GM12878 (cell line): ENCODE results near the gene EML1. TPM values are rescaled to one million over a fixed set of nuclear protein-coding genes. Genes with fewer than 3 reads are reported as not detected.

Experiments used
- ATAC-seq: fragments of 200-7000 bp; cut with Tn5 transposase; 3 replicates; pipeline ENCODE4 v1.9.1; 2020; ENCODE audit warnings: mild to moderate bottlenecking, moderate library complexity
- BruUV-seq: library from RNA; stranded (reverse); fragments of 400-500 nt; replicated peaks from 2 replicates; lab custom pipeline; 2021; lab: Mats Ljungman, UMichigan
- CTCF ChIA-PET: fragments of 300-600 bp; sonication (Branson Sonifier 250); formaldehyde crosslinking; extraction: SDS; loops from one replicate; lab custom pipeline; 2021; ENCODE audit warnings: inconsistent platforms; lab: Yijun Ruan, JAX
- POLR2A ChIA-PET: fragments of 350-600 bp; formaldehyde crosslinking; extraction: SDS; loops from one replicate; lab custom pipeline; 2021; ENCODE audit warnings: inconsistent platforms; lab: Charles Lee
- RAD21 ChIA-PET: fragments of 300-600 bp; sonication (Branson Sonifier 250); formaldehyde crosslinking; loops from one replicate; lab custom pipeline; 2023; ENCODE audit warnings: antibody characterized with exemption; ENCODE audit not compliant: unreplicated experiment; lab: Charles Lee
- SMC1A ChIA-PET: fragments of 300-600 bp; sonication (Branson Sonifier 250); formaldehyde crosslinking; loops from one replicate; lab custom pipeline; 2023; ENCODE audit not compliant: unreplicated experiment, uncharacterized antibody; lab: Charles Lee
- DNase-seq: peaks from one replicate; pipeline ENCODE4 v3.0.0-alpha.2; 2011; ENCODE audit warnings: low read depth, low spot score
- FAIRE-seq: peaks from 3 replicates; lab custom pipeline; 2011; peaks lifted over from hg19 to GRCh38; lab: Jason Lieb, UNC
- H2AFZ ChIP-seq: 2 replicates; pipeline ENCODE4 v1.6.0; 2011; ENCODE audit warnings: low read depth, low read length, control low read depth; ENCODE audit not compliant: control insufficient read depth
- H3K27ac ChIP-seq: 2 replicates; pipeline ENCODE4 v1.5.1; 2011; ENCODE audit warnings: control low read depth; ENCODE audit not compliant: control insufficient read depth, insufficient read depth
- H3K27me3 ChIP-seq, 2 experiments: replicated peaks in 1 of 2; 2 replicates each; pipeline versions ENCODE4 v1.6.0 to v1.6.1; 2011; ENCODE audit warnings: low read length in 1 of 2; ENCODE audit not compliant: control insufficient read depth in 2 of 2, insufficient read depth in 2 of 2
- H3K36me3 ChIP-seq, 2 experiments: 2 replicates each; pipeline ENCODE4 v1.5.1; 2011; ENCODE audit warnings: low read length in 1 of 2; ENCODE audit not compliant: control insufficient read depth in 2 of 2, insufficient read depth in 2 of 2
- H3K4me1 ChIP-seq: 2 replicates; pipeline ENCODE4 v1.6.1; 2011; ENCODE audit warnings: mild to moderate bottlenecking, low read length, moderate library complexity, mixed read lengths; ENCODE audit not compliant: control insufficient read depth, insufficient read depth
- H3K4me2 ChIP-seq: 2 replicates; pipeline ENCODE4 v1.6.0; 2011; ENCODE audit warnings: control low read depth; ENCODE audit not compliant: control insufficient read depth, insufficient read depth
- H3K4me3 ChIP-seq: fragments of 200-600 bp; sonication (generic); 2 replicates; pipeline ENCODE4 v1.5.1; 2016
- H3K79me2 ChIP-seq: 2 replicates; pipeline ENCODE4 v1.6.0; 2011; ENCODE audit warnings: low read length; ENCODE audit not compliant: control insufficient read depth, insufficient read depth
- H3K9ac ChIP-seq: 2 replicates; pipeline ENCODE4 v1.8.0; 2011; ENCODE audit warnings: low read length, control low read depth, mixed read lengths; ENCODE audit not compliant: control insufficient read depth, insufficient read depth
- H3K9me3 ChIP-seq: replicated peaks from 3 replicates; pipeline ENCODE4 v1.5.1; 2011; ENCODE audit warnings: mild to moderate bottlenecking, low read length; ENCODE audit not compliant: control insufficient read depth, insufficient read depth
- H4K20me1 ChIP-seq: 2 replicates; pipeline ENCODE4 v1.6.0; 2011; ENCODE audit not compliant: control insufficient read depth, insufficient read depth
- BACH1 ChIP-seq: fragments of 450-650 bp; IDR thresholded peaks from 2 replicates; pipeline ENCODE4 v1.6.1; 2017; ENCODE audit warnings: mild to moderate bottlenecking, borderline replicate concordance
- BMI1 ChIP-seq: fragments of 450-650 bp; IDR thresholded peaks from 2 replicates; pipeline ENCODE4 v1.6.1; 2016; ENCODE audit warnings: mild to moderate bottlenecking, moderate library complexity, borderline replicate concordance
- HCFC1 ChIP-seq: fragments of 150-350 bp; IDR thresholded peaks from 2 replicates; pipeline ENCODE4 v1.6.1; 2014; ENCODE audit warnings: low read length
- JUNB ChIP-seq: IDR thresholded peaks from 2 replicates; pipeline ENCODE4 v1.6.1; 2016; ENCODE audit warnings: antibody characterized with exemption, mild to moderate bottlenecking
- PAX5 ChIP-seq: IDR thresholded peaks from 2 replicates; pipeline ENCODE4 v1.6.1; 2011; ENCODE audit warnings: low read depth, low read length, borderline replicate concordance
- POLR2AphosphoS2 ChIP-seq: IDR thresholded peaks from 2 replicates; pipeline ENCODE4 v1.6.1; 2011; ENCODE audit warnings: low read depth, mild to moderate bottlenecking, low read length, improper control_type of control experiment, moderate library complexity
- TCF3 ChIP-seq: IDR thresholded peaks from 2 replicates; pipeline ENCODE4 v1.6.1; 2012; ENCODE audit warnings: low read depth, mild to moderate bottlenecking, low read length, borderline replicate concordance; ENCODE audit not compliant: insufficient read depth
- ZNF274 ChIP-seq: IDR thresholded peaks from one replicate; pipeline ENCODE4 v1.8.0; 2011; ENCODE audit not compliant: insufficient read length, insufficient read depth
- WGBS: methylation state at CpG from one replicate; pipeline ENCODE4 v1.1.6; 2016; ENCODE audit warnings: low lambda C conversion rate; ENCODE audit not compliant: insufficient replicate concordance, insufficient coverage; ENCODE audit errors: missing lambda C conversion rate; 5-methylcytosine and 5-hydroxymethylcytosine counted together
- in situ Hi-C: fragments of 300-500 bp; cut with MboI; formaldehyde crosslinking; loops from 9 replicates; pipeline ENCODE4 v1.14.3; 2018; ENCODE audit warnings: mixed read lengths
- intact Hi-C: fragments of 100-400 bp; cut with micrococcal nuclease; formaldehyde crosslinking; loops from one replicate; pipeline ENCODE4 v1.14.2; 2022; ENCODE audit not compliant: unreplicated experiment
- polyA plus RNA-seq, 11 experiments: library from polyadenylated mRNA; depleted of rRNA in 4 of 11; unstranded in 6 of 11; stranded (reverse) in 5 of 11; fragments of >200 nt; fragmentation: Nextera tagmentation in 4 of 11; fragmentation: Illumina TruSeq in 1 of 11; extraction: Ambion mirVana in 4 of 11; extraction: Trizol in 1 of 11; gene quantifications; 1 replicate in 1 of 11; 2 replicates in 10 of 11; pipeline versions ENCODE4 v1.2.1 to v1.2.3, GENCODE V29; 2011 to 2016; ENCODE audit warnings: inconsistent platforms in 2 of 11, missing spikeins in 2 of 11, low read depth in 1 of 11
- total RNA-seq, 4 experiments: library from RNA; depleted of rRNA in 3 of 4; stranded (reverse); fragments of >200 nt in 3 of 4; fragmentation: Illumina TruSeq in 1 of 4; extraction: Trizol in 1 of 4; gene quantifications; 2 replicates each; pipeline versions ENCODE4 v1.2.1 to v1.2.3, GENCODE V29; 2013 to 2021
- TF ChIP-seq, protein P1 (sequence below), 3 experiments: IDR thresholded peaks in 2 of 3; conservative IDR thresholded peaks in 1 of 3; 2 replicates each; pipeline ENCODE4 v1.5.1; 2011; ENCODE audit warnings: low read depth in 3 of 3, low read length in 3 of 3, mild to moderate bottlenecking in 3 of 3, control low read depth in 2 of 3, moderate library complexity in 2 of 3, inconsistent platforms in 1 of 3, mixed read lengths in 1 of 3; ENCODE audit not compliant: control insufficient read depth in 2 of 3, insufficient read depth in 1 of 3; ENCODE audit errors: extremely low read depth in 1 of 3
- TF ChIP-seq, protein P2 (sequence below): fragments of 450-650 bp; IDR thresholded peaks from 2 replicates; pipeline ENCODE4 v1.6.1; 2017; ENCODE audit warnings: mild to moderate bottlenecking, moderate library complexity

EML1 gene
- total and polyA plus RNA-seq, 10 of the 15 experiments (the other 5 are each of a cell fraction or from before 2014, with no cell fraction given): 0.05 to 3.4 (median 0.11) TPM; not detected in 3

DNA sequence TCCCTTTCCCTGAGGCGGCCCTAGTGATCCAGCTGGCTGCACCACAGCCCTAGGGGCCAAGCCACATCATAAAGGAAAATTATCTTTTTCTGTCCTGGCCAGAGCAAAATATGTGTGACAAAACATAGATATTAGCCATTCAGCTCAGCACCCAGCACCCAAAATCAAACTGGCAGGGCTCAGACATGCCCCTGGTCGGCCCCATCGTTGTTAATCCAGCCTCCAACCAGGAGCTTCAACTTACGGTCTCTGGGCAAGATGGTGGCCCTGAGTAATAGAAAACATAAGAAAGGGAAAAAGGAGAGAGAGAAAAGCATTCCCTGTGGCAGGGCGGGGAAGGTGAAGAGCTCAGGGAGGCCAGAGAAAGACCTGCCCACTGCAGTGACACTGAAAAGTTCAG lies 111.9 kb downstream of the EML1 start:
- ChIA-PET POLR2A (no interaction called here), SMC1A (interaction anchor here (1.3 to 1.4 kb wide), 2 partner anchors 17 to 25 kb away, joined by 3 to 5 read pairs; no protein-coding TSS in a partner anchor), RAD21 (no interaction called here), CTCF (interaction anchor here (0.9 to 1.5 kb wide), 3 partner anchors 9 to 42 kb away, joined by 3 to 5 read pairs (median 3); no protein-coding TSS in a partner anchor)
- Histone ChIP-seq H4K20me1 (no peaks in the 10 kb centered on the region), H3K36me3 (no peaks in the 10 kb centered on the region), H3K9me3 (no peaks in the 10 kb centered on the region), H3K4me1 (no peaks in the 10 kb centered on the region), H3K79me2 (no peaks in the 10 kb centered on the region), H2AFZ (no peak overlapping the region), H3K9ac (no peak overlapping the region), H3K27me3 (peaks cover 0 to 3% of the 10 kb centered on the region in 2 experiments; a peak in 2 of 4 replicates), H3K4me3 (no peak overlapping the region), H3K4me2 (no peak overlapping the region), H3K27ac (no peak overlapping the region)
- TF ChIP-seq BACH1: no peak
- TF ChIP-seq POLR2AphosphoS2: no peak
- TF ChIP-seq JUNB: no peak
- TF ChIP-seq HCFC1: no peak
- TF ChIP-seq PAX5: no peak
- no peak for TF ChIP-seq TCF3
- TF ChIP-seq, protein P1, sequence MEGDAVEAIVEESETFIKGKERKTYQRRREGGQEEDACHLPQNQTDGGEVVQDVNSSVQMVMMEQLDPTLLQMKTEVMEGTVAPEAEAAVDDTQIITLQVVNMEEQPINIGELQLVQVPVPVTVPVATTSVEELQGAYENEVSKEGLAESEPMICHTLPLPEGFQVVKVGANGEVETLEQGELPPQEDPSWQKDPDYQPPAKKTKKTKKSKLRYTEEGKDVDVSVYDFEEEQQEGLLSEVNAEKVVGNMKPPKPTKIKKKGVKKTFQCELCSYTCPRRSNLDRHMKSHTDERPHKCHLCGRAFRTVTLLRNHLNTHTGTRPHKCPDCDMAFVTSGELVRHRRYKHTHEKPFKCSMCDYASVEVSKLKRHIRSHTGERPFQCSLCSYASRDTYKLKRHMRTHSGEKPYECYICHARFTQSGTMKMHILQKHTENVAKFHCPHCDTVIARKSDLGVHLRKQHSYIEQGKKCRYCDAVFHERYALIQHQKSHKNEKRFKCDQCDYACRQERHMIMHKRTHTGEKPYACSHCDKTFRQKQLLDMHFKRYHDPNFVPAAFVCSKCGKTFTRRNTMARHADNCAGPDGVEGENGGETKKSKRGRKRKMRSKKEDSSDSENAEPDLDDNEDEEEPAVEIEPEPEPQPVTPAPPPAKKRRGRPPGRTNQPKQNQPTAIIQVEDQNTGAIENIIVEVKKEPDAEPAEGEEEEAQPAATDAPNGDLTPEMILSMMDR (IDR thresholded peaks at IDR 0.05 in 2 of 3, conservative IDR thresholded peaks at IDR 0.05 in 1 of 3; ENCODE audit: control insufficient read depth in 2 of 3, extremely low read depth in 1 of 3, insufficient read depth in 1 of 3, low read depth in 3 of 3, low read length in 3 of 3): no peak
- TF ChIP-seq BMI1: no peak
- TF ChIP-seq, protein P2, sequence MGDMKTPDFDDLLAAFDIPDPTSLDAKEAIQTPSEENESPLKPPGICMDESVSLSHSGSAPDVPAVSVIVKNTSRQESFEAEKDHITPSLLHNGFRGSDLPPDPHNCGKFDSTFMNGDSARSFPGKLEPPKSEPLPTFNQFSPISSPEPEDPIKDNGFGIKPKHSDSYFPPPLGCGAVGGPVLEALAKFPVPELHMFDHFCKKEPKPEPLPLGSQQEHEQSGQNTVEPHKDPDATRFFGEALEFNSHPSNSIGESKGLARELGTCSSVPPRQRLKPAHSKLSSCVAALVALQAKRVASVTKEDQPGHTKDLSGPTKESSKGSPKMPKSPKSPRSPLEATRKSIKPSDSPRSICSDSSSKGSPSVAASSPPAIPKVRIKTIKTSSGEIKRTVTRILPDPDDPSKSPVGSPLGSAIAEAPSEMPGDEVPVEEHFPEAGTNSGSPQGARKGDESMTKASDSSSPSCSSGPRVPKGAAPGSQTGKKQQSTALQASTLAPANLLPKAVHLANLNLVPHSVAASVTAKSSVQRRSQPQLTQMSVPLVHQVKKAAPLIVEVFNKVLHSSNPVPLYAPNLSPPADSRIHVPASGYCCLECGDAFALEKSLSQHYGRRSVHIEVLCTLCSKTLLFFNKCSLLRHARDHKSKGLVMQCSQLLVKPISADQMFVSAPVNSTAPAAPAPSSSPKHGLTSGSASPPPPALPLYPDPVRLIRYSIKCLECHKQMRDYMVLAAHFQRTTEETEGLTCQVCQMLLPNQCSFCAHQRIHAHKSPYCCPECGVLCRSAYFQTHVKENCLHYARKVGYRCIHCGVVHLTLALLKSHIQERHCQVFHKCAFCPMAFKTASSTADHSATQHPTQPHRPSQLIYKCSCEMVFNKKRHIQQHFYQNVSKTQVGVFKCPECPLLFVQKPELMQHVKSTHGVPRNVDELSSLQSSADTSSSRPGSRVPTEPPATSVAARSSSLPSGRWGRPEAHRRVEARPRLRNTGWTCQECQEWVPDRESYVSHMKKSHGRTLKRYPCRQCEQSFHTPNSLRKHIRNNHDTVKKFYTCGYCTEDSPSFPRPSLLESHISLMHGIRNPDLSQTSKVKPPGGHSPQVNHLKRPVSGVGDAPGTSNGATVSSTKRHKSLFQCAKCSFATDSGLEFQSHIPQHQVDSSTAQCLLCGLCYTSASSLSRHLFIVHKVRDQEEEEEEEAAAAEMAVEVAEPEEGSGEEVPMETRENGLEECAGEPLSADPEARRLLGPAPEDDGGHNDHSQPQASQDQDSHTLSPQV: no peak
- no peak for TF ChIP-seq ZNF274
- intact Hi-C loops: no loop called here
- 35% methylated on average over 5 of the region's 5 CpGs for whole genome bisulfite sequencing
- in situ Hi-C loops: no loop called here
- no peak for DNase-seq
- ATAC-seq: no peak
- no peak for FAIRE-seq
- no TSS peak for BruUV-seq
